ENCODE results near the gene KSR1. TPM values are rescaled to one million over a fixed set of nuclear protein-coding genes. Genes with fewer than 3 reads are reported as not detected.

The KSR1 gene
- total and polyA plus RNA-seq, 2 of the 8 experiments (the other 6 are each of a cell fraction or from before 2014, with no cell fraction given), result 14.1 to 34.7 TPM

- WGBS, 2 experiments (ENCODE audit: extremely low coverage in 1 of 2, insufficient coverage in 1 of 2, insufficient read length in 1 of 2, insufficient replicate concordance in 2 of 2, low coverage in 1 of 2, low lambda C conversion rate in 2 of 2, missing lambda C conversion rate in 1 of 2), result 92% methylated on average over 6 of the region's 6 CpGs; no CpG with 5 or more reads in 1 of the 2 experiments
- H3K4me3 ChIP-seq (ENCODE audit: extremely low read depth in 1 of 4, insufficient read depth in 2 of 4, low read depth in 3 of 4, low read length in 4 of 4), result no peak overlapping the region
- no peaks in the 10 kb centered on the region for H3K9me3 ChIP-seq (ENCODE audit: insufficient read depth in 2 of 2, low read depth in 1 of 2, low read length in 1 of 2)
- H2BK12ac ChIP-seq (ENCODE audit: low read depth, low read length), result no peak overlapping the region
- no peak for DNase-seq (ENCODE audit: low read depth in 1 of 2, low spot score in 2 of 2)
- POLR2A ChIA-PET (ENCODE audit: partially characterized antibody), result interaction anchor here (0.8 kb wide), 1 partner anchor 86 kb away, joined by 3 read pairs; the partner anchor contains the start of gene KSR1
- 0 out of 2 replicates have a peak overlapping the region, but pooled peaks have one; percentile 21 for H2BK5ac ChIP-seq (ENCODE audit: low read depth, low read length)
- no peak overlapping the region for H4K91ac ChIP-seq (replicated peaks; ENCODE audit: insufficient read length, low read length)
- no peak overlapping the region for H2BK120ac ChIP-seq (replicated peaks; ENCODE audit: low read depth, low read length)
- no peak for FAIRE-seq
- H4K8ac ChIP-seq (ENCODE audit: extremely low read depth, insufficient read depth, low read length), result no peak overlapping the region
- no peak overlapping the region for H2BK15ac ChIP-seq (ENCODE audit: low read length)
- CTCF ChIA-PET (ENCODE audit: partially characterized antibody), result interaction anchor here (1.4 kb wide), 1 partner anchor 18 kb away, joined by 3 read pairs; no protein-coding TSS in a partner anchor
- H4K5ac ChIP-seq (ENCODE audit: insufficient read length, low read depth, low read length), result no peak overlapping the region
- no peak overlapping the region for H3K27ac ChIP-seq (ENCODE audit: low read depth, low read length)
- no peak overlapping the region for H2BK20ac ChIP-seq (ENCODE audit: low read length)
- peaks cover 0 to 84% of the 10 kb centered on the region in 2 experiments; a peak in 2 of 4 replicates for H3K79me2 ChIP-seq (ENCODE audit: control insufficient read depth in 1 of 2, insufficient read depth in 2 of 2, low read length in 2 of 2)
- H3K23me2 ChIP-seq (ENCODE audit: low read depth, low read length), result no peaks in the 10 kb centered on the region
- H3K14ac ChIP-seq (ENCODE audit: insufficient read length), result no peak overlapping the region
- no peak overlapping the region for H3K9ac ChIP-seq (replicated peaks in 1 of 4; ENCODE audit: extremely low read depth in 1 of 4, low read depth in 3 of 4, low read length in 3 of 4)
- H3K4ac ChIP-seq (replicated peaks; ENCODE audit: insufficient read length, low read depth, low read length), result no peak overlapping the region
- no peak overlapping the region for H2AFZ ChIP-seq (ENCODE audit: low read length)
- H3K18ac ChIP-seq (ENCODE audit: extremely low read depth, low read length), result no peak overlapping the region
- H3K4me1 ChIP-seq (replicated peaks in 1 of 4; ENCODE audit: control insufficient read depth in 3 of 4, insufficient read depth in 4 of 4, low read length in 3 of 4), result peaks cover 0 to 6% (median 3%) of the 10 kb centered on the region in 4 experiments; a peak in 5 of 7 replicates
- no peaks in the 10 kb centered on the region for H3K36me3 ChIP-seq (ENCODE audit: control insufficient read depth in 2 of 4, insufficient read depth in 4 of 4, low read length in 3 of 4)
- H2AK5ac ChIP-seq (ENCODE audit: low read depth, low read length), result no peak overlapping the region
- no peaks in the 10 kb centered on the region for H3K27me3 ChIP-seq (replicated peaks in 1 of 4; ENCODE audit: control insufficient read depth in 3 of 4, extremely low read depth in 1 of 4, insufficient read depth in 3 of 4, low read length in 3 of 4)
- peaks cover 18% of the 10 kb centered on the region; the same call in 1 of the 2 replicates for H3K79me1 ChIP-seq (ENCODE audit: low read depth, low read length)
- no peak overlapping the region for H3K4me2 ChIP-seq (ENCODE audit: insufficient read depth in 1 of 2, low read depth in 2 of 2, low read length in 2 of 2)
- H3K23ac ChIP-seq (ENCODE audit: insufficient read length), result no peak overlapping the region
- H4K20me1 ChIP-seq (replicated peaks in 1 of 2; ENCODE audit: control insufficient read depth in 1 of 2, insufficient read depth in 2 of 2, low read length in 2 of 2), result peaks cover 4 to 8% of the 10 kb centered on the region in 2 experiments
- no peak overlapping the region for H3K56ac ChIP-seq (replicated peaks; ENCODE audit: insufficient read length, low read depth, low read length)
- TF ChIP-seq CBX8 (IDR thresholded peaks at IDR 0.05; ENCODE audit: borderline replicate concordance, low read depth, low read length), result no peak
- no peak for TF ChIP-seq FOSL1 (IDR thresholded peaks at IDR 0.05; ENCODE audit: insufficient read depth, low read depth, low read length)
- TF ChIP-seq TAF7 (optimal IDR thresholded peaks at IDR 0.05; ENCODE audit: borderline replicate concordance, low read depth, low read length), result no peak
- no peak for TF ChIP-seq ATF3 (IDR thresholded peaks at IDR 0.05; ENCODE audit: insufficient read depth, low read depth, low read length)
- TF ChIP-seq BACH1 (IDR thresholded peaks at IDR 0.05; ENCODE audit: low read length), result no peak
- TF ChIP-seq HDAC2 (IDR thresholded peaks at IDR 0.05; ENCODE audit: borderline replicate concordance in 1 of 2, low read depth in 2 of 2, low read length in 2 of 2), result no peak
- TF ChIP-seq GABPA (IDR thresholded peaks at IDR 0.05; ENCODE audit: borderline replicate concordance, insufficient read depth, low read length), result no peak
- no peak for TF ChIP-seq CREB1 (IDR thresholded peaks at IDR 0.05)
- no peak for TF ChIP-seq SIX5 (IDR thresholded peaks at IDR 0.05; ENCODE audit: low read depth, low read length)
- no peak for TF ChIP-seq EP300 (IDR thresholded peaks at IDR 0.05; ENCODE audit: borderline replicate concordance in 1 of 2, low read depth in 2 of 2, low read length in 2 of 2)
Measured at GRCh38 chr17:27541301-27542023, 85.2 kb downstream of the KSR1 start.

All from H1 (cell line).